Measurements from ENCODE around the gene DLGAP1.

DLGAP1 gene

GRCh38 chr18:3741333-3741732 lies 713.8 kb downstream of the DLGAP1 start:
- no peak for TF ChIP-seq CTCF (IDR thresholded peaks at IDR 0.05; ENCODE audit: low read depth, low read length)
- H3K27ac ChIP-seq: no peak overlapping the region
- no peaks in the 10 kb centered on the region for H3K9me3 ChIP-seq (ENCODE audit: severe bottlenecking)
- H3K4me3 ChIP-seq (ENCODE audit: low read depth, low read length): no peak overlapping the region
- H3K27me3 ChIP-seq (ENCODE audit: insufficient read depth, low read depth, severe bottlenecking): peaks cover 2% of the 10 kb centered on the region
- H3K36me3 ChIP-seq: no peaks in the 10 kb centered on the region
- DNase-seq: no peak

- Histone ChIP-seq H3K27me3 (ENCODE audit: insufficient read depth, low read depth, severe bottlenecking) (peaks cover 7% of the 10 kb centered on the region), H3K36me3 (no peaks in the 10 kb centered on the region), H3K27ac (no peak overlapping the region), H3K4me3 (ENCODE audit: low read depth, low read length) (no peak overlapping the region), H3K9me3 (ENCODE audit: severe bottlenecking) (no peaks in the 10 kb centered on the region)
- no peak for DNase-seq
- no peak for TF ChIP-seq CTCF (IDR thresholded peaks at IDR 0.05; ENCODE audit: low read depth, low read length)
Measured at GRCh38 chr18:3728704-3729437, 726.2 kb downstream of the DLGAP1 start.

- no peak for DNase-seq
- no peak for TF ChIP-seq CTCF (IDR thresholded peaks at IDR 0.05; ENCODE audit: low read depth, low read length)
- Histone ChIP-seq H3K4me3 (ENCODE audit: low read depth, low read length) (no peak overlapping the region), H3K27ac (no peak overlapping the region), H3K36me3 (no peaks in the 10 kb centered on the region), H3K27me3 (ENCODE audit: insufficient read depth, low read depth, severe bottlenecking) (peaks cover 7% of the 10 kb centered on the region), H3K9me3 (ENCODE audit: severe bottlenecking) (no peaks in the 10 kb centered on the region)
Measured at GRCh38 chr18:3727274-3727673, 727.8 kb downstream of the DLGAP1 start.

GRCh38 chr18:3726238-3726951 lies 728.7 kb downstream of the DLGAP1 start:
- DNase-seq: no peak
- Histone ChIP-seq H3K9me3 (ENCODE audit: severe bottlenecking) (no peaks in the 10 kb centered on the region), H3K4me3 (ENCODE audit: low read depth, low read length) (no peak overlapping the region), H3K27me3 (ENCODE audit: insufficient read depth, low read depth, severe bottlenecking) (peaks cover 4% of the 10 kb centered on the region), H3K36me3 (no peaks in the 10 kb centered on the region), H3K27ac (no peak overlapping the region)
- no peak for TF ChIP-seq CTCF (IDR thresholded peaks at IDR 0.05; ENCODE audit: low read depth, low read length)

GRCh38 chr18:3725115-3725514 lies 730.0 kb downstream of the DLGAP1 start:
- DNase-seq: no peak

More at GRCh38 chr18:3725115-3725514, 730.0 kb downstream of the DLGAP1 start:
- Histone ChIP-seq H3K9me3 (ENCODE audit: severe bottlenecking) (no peaks in the 10 kb centered on the region), H3K27me3 (ENCODE audit: insufficient read depth, low read depth, severe bottlenecking) (peaks cover 4% of the 10 kb centered on the region), H3K36me3 (no peaks in the 10 kb centered on the region), H3K27ac (no peak overlapping the region), H3K4me3 (ENCODE audit: low read depth, low read length) (no peak overlapping the region)
- TF ChIP-seq CTCF (IDR thresholded peaks at IDR 0.05; ENCODE audit: low read depth, low read length): no peak

Measured in WERI-Rb-1 (cell line).